Ishikawa (cell line): Measurements from ENCODE around the gene LHX5.

Experiments used
- CEBPB ChIP-seq: IDR thresholded peaks from 2 replicates; pipeline ENCODE4 v1.6.1; 2012
- CREB1 ChIP-seq: IDR thresholded peaks from 2 replicates; pipeline ENCODE4 v1.6.1; 2012; ENCODE audit warnings: low read depth
- EGR1 ChIP-seq: IDR thresholded peaks from 2 replicates; pipeline ENCODE4 v1.6.1; 2012
- EP300 ChIP-seq: IDR thresholded peaks from 2 replicates; pipeline ENCODE4 v1.6.1; 2012; ENCODE audit warnings: borderline replicate concordance
- FOXM1 ChIP-seq: IDR thresholded peaks from 2 replicates; pipeline ENCODE4 v1.6.1; 2012; ENCODE audit warnings: low read depth, borderline replicate concordance
- NFIC ChIP-seq: IDR thresholded peaks from 2 replicates; pipeline ENCODE4 v1.6.1; 2012
- RAD21 ChIP-seq: IDR thresholded peaks from 2 replicates; pipeline ENCODE4 v1.6.1; 2012; ENCODE audit warnings: low read depth
- TAF1 ChIP-seq: IDR thresholded peaks from 2 replicates; pipeline ENCODE4 v1.6.1; 2012; ENCODE audit warnings: low read depth, mild to moderate bottlenecking
- TCF12 ChIP-seq: IDR thresholded peaks from 2 replicates; pipeline ENCODE4 v1.6.1; 2012; ENCODE audit warnings: low read depth
- TEAD4 ChIP-seq: IDR thresholded peaks from 2 replicates; pipeline ENCODE4 v1.6.1; 2012
- YY1 ChIP-seq: IDR thresholded peaks from 2 replicates; pipeline ENCODE4 v1.6.1; 2012; ENCODE audit warnings: low read depth
- ZBTB7A ChIP-seq: IDR thresholded peaks from 2 replicates; pipeline ENCODE4 v1.6.1; 2012; ENCODE audit warnings: low read depth
- TF ChIP-seq, protein P1 (sequence below): IDR thresholded peaks from 2 replicates; pipeline ENCODE4 v1.6.1; 2012
- TF ChIP-seq, protein P2 (sequence below): IDR thresholded peaks from 2 replicates; pipeline ENCODE4 v1.6.1; 2012; ENCODE audit warnings: low read depth, mild to moderate bottlenecking
- TF ChIP-seq, protein P3 (sequence below): IDR thresholded peaks from 2 replicates; pipeline ENCODE4 v1.6.1; 2012

The LHX5 gene

DNA sequence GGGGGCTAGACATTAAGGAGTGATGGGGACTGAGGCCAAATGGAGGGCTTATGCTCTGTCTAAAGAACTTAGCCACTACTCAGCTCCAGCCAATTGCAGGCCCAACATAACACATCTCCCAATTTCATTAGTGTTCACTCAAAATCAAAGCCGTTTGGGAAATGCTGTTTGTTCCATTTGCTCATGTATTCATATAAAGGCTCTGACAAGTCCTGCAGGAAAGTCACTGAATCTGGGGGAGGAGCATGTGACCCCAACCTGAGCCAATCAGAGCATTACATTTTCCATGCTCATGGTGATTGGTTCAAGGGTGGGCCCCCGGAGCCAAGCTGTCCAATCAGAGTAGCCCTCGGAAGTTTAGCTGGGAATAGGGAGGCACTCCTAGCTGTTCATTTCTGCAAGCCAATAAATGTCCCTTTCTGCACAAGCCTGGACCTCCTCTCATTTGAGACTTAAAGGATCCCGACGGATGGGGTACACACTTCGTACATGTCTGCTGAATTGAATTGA, 28.6 kb downstream of the LHX5 start:
- TF ChIP-seq, protein P1, sequence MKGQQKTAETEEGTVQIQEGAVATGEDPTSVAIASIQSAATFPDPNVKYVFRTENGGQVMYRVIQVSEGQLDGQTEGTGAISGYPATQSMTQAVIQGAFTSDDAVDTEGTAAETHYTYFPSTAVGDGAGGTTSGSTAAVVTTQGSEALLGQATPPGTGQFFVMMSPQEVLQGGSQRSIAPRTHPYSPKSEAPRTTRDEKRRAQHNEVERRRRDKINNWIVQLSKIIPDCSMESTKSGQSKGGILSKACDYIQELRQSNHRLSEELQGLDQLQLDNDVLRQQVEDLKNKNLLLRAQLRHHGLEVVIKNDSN, result 0 out of 2 replicates have a peak, but pooled peaks have one; percentile 28
- no peak for TF ChIP-seq TEAD4

DNA sequence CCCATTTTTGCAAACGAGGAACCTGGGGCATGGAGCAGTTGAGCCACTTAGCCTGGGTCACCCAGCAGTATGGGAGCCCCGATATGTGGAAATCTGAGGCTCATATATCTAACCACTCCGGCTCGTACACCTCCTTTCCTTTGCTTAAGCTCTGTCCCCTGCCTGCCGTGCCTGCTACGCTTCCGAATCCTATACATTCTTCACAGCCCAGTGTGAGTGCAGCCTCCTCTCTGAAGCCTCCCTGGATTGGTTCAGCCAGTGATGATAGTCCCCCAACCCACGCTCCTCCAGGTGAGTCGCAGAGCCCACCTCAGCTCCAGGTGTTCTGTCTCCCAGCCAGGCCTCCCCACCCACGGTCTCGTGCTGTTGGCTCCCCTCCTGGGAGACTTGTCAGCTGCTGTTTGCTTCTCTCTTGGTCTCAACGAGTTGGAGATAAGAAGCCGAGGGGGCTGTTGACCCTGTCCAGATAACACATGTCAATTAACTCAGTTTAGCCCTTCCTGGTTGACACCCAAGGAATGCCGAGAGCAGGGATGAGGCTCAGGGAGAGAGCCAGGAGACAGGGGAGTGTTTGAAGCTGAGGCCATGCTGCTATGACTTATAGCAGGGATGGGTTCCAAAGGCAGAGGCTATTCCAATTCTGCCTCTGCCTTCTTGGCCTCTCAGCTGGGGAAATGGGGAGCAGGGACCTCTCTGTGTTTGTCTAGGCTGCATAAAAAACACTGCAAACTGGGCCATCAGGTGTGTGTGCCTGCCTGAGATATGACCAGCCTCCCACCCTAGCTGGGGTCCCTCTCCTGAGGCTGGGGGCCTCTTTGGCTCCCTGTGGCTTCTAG, 30.5 kb downstream of the LHX5 start:
- TF ChIP-seq TEAD4, result no peak
- TF ChIP-seq, protein P1, result no peak
- no peak for TF ChIP-seq TCF12
- TF ChIP-seq CEBPB, result no peak
- no peak for TF ChIP-seq YY1
- no peak for TF ChIP-seq TAF1
- TF ChIP-seq, protein P2, sequence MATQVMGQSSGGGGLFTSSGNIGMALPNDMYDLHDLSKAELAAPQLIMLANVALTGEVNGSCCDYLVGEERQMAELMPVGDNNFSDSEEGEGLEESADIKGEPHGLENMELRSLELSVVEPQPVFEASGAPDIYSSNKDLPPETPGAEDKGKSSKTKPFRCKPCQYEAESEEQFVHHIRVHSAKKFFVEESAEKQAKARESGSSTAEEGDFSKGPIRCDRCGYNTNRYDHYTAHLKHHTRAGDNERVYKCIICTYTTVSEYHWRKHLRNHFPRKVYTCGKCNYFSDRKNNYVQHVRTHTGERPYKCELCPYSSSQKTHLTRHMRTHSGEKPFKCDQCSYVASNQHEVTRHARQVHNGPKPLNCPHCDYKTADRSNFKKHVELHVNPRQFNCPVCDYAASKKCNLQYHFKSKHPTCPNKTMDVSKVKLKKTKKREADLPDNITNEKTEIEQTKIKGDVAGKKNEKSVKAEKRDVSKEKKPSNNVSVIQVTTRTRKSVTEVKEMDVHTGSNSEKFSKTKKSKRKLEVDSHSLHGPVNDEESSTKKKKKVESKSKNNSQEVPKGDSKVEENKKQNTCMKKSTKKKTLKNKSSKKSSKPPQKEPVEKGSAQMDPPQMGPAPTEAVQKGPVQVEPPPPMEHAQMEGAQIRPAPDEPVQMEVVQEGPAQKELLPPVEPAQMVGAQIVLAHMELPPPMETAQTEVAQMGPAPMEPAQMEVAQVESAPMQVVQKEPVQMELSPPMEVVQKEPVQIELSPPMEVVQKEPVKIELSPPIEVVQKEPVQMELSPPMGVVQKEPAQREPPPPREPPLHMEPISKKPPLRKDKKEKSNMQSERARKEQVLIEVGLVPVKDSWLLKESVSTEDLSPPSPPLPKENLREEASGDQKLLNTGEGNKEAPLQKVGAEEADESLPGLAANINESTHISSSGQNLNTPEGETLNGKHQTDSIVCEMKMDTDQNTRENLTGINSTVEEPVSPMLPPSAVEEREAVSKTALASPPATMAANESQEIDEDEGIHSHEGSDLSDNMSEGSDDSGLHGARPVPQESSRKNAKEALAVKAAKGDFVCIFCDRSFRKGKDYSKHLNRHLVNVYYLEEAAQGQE, result no peak
- TF ChIP-seq CREB1, result no peak
- TF ChIP-seq, protein P3, sequence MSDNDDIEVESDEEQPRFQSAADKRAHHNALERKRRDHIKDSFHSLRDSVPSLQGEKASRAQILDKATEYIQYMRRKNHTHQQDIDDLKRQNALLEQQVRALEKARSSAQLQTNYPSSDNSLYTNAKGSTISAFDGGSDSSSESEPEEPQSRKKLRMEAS, result no peak
- TF ChIP-seq FOXM1, result no peak
- no peak for TF ChIP-seq EGR1
- no peak for TF ChIP-seq RAD21
- TF ChIP-seq NFIC, result no peak
- TF ChIP-seq ZBTB7A, result no peak
- TF ChIP-seq EP300, result no peak

DNA sequence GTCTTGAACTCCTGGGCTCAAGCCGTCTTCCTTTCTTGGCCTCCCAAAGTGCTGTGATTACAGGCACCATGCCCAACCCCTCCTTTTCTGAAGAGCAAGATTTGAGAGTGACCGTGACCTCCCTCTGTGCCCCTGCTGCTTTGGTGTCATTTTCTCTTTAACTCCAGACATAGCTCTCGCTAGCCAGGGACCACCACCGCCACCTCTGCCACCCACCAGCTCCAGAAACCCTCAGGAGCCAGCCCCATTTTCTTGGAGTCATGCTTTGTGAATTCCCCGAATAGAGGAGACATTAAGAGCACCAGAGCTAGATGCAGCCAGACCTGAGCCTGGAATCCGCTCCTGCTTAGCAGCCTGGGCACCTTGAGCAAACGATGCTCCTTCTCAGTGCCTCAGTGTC, 31.3 kb downstream of the LHX5 start:
- TF ChIP-seq FOXM1 (no peak), TAF1 (no peak), YY1 (no peak), CEBPB (no peak), CREB1 (no peak), RAD21 (no peak), ZBTB7A (no peak), NFIC (no peak), TCF12 (no peak), EP300 (no peak), EGR1 (no peak), TEAD4 (no peak)
- TF ChIP-seq, protein P3, result no peak
- TF ChIP-seq, protein P1, result no peak
- TF ChIP-seq, protein P2, result no peak

DNA sequence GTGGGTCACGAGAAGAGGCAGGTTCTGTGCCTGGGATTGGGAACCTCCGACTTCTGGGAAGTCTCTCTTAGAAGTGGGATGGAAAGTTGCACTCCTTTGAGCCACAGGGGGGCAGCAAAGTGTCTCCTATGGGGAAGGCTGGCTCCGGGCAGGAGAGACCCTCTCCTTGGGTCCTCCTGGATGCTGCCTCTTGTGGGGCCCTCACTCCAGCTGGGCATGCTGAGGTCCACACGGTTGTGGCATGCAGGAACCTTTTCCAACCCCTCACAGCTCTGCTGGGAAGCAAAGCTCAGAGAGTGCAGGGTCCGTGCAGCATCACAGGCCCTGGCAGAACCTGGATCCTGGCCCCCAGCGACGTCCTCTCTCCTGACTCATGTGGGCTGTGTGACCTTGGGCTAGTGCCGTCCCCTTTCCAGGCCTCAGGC, 32.1 kb downstream of the LHX5 start:
- TF ChIP-seq RAD21 (peak; percentile 73), TEAD4 (no peak)

DNA sequence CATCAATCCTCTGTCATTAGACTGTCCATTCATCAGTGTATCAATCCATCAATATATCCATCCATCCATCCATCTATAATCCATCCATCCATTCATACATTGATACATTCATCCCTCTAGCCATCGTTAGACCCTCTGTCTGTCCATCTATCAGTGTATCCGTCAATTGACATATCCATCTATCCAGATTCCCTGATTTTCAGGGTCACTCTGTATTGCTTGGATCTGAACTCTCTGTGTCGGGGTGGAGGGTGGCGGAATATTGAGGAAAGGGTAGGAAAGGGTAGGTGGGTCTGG, 32.4 kb downstream of the LHX5 start:
- TF ChIP-seq RAD21 (no peak), EP300 (no peak), TAF1 (no peak), EGR1 (no peak), NFIC (no peak), ZBTB7A (no peak), TEAD4 (no peak), YY1 (no peak), FOXM1 (no peak), TCF12 (no peak), CEBPB (no peak), CREB1 (no peak)
- TF ChIP-seq, protein P1, result no peak
- TF ChIP-seq, protein P3, result no peak
- TF ChIP-seq, protein P2, result no peak
